DMS79 (cell line): Measurements from ENCODE around the gene SNN.

Experiments
- DNase-seq: peaks from one replicate; lab custom pipeline; 2025; lab: John Stamatoyannopoulos, UW

Gene SNN

GRCh38 chr16:11667221-11667823, 933 bp upstream of the SNN start:
- no peak for DNase-seq

DNA sequence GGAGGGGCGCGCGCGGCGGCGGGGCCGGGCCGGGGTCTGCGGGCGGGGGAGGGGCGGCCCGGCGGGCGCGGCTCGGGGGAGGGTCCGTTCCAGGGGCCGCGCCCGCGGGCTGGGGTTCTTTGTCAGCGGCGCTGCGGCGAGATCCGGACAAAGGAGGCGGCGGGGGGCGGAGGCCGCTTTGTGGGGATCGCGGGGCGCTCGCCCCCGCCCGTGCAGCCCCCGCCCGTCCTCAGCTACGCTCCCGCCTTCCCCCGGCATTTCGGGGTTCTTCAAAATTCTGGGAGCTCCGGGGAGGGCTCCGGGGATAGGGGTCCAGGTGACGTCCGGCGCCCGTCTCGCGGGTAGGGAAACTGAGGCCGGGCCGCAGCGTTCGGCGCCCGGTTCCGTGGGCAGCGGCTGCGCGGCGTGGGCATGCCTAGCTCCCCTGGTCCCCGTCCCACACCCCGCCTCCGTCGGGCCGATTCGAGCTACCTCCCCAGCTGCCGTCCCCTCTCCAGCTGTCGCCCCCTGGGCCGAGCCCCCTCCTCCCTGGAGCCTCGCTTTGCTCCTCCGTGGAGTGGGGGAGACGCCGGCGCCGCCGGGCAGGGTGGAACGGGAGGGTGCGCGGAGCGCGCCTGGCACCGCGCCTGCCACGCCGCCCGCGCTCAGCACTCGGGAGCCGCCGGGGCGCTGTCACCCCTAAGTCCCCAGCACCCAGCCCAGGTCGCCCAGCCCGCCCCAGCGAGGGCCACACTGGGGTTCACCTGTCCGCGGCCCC, 546 bp downstream of the SNN start:
- DNase-seq: no peak

DNA sequence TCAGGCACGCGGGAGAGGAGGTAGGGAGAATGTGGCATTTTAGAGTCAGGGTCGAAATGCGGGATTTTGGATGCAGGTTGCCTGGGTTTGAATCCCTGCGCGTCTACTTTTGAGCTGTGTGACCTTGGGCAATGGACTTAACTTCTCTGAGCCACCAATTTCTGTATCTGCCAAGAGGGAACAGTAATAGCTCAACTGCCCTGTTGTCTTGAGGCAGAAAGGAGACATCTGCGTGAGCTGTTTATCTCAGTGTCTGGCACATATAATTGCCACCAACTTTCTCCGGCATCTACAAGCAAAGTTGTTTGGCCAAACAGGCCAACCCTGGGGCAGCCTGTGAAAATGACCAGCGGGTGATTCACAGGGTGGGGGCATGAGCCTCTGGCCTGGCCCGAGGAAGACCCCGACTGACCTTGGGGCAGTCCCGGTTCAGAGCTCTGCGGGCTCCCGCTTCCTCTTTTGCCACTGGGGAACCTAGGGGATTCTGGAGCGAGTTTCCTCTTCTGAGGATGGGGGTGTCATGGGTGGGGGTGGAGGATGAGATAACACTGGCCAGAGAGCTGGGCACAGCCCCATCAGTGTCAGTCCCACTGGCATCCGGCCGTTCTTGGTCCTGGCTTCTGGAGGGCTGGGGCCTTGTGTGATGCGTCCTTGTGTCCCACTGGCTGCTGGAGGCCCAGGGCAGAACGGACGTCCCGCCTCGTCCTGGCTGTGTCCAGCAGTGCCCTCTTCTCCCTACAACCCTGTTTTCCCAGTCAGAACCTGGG, 1.3 kb downstream of the SNN start:
- DNase-seq: no peak

GRCh38 chr16:11670171-11671131, 2.2 kb downstream of the SNN start:
- no peak for DNase-seq

GRCh38 chr16:11671271-11671670, 3.0 kb downstream of the SNN start:
- DNase-seq: no peak

- DNase-seq: no peak
Observed at GRCh38 chr16:11671676-11672075, 3.4 kb downstream of the SNN start.

GRCh38 chr16:11672206-11673090, 4.2 kb downstream of the SNN start:
- no peak for DNase-seq

DNA sequence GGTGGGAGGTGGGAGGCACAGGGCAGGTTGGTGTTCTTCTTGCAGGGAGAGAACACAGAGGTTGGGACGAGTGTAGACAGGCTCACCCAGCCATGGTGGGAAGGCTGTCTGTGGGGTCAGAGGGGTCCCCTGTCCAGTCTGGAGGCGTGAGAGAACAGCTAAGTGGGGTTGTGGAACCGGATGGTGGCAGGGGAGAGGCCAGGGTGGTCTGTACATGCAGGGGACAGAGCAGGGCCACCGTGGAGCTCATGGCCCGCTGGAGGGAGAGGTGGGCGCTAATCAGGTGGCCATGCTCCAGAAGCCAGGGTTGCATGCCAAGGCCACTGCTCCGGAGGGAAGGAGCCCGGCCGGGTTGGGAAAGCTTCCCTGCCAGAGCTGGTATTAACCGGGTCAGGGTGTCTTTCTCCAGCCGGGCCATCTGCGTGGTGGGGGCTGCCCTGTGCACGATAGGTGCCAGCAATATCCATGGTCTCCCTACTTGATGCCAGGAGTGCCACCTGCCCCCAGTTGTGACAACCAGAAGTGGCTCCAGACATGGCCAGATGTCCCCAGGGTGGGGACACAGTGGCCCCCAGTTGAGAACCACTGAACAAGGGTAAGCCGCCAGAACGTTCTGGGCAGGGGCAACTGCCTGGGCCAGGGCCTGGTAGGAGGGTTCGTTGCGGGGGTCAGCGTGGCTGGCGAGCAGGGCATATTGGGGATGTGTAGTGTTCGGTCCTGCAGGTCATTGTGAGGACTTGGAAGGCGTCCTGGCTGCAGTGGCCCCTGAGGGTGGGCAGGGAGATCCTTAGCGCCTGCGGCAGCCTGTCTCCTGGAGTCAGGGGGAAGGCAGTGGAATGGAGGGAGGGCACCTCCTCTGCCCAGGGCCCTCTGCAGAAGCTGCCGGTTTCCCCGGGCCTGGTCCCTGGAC, 5.1 kb downstream of the SNN start:
- DNase-seq: no peak

DNA sequence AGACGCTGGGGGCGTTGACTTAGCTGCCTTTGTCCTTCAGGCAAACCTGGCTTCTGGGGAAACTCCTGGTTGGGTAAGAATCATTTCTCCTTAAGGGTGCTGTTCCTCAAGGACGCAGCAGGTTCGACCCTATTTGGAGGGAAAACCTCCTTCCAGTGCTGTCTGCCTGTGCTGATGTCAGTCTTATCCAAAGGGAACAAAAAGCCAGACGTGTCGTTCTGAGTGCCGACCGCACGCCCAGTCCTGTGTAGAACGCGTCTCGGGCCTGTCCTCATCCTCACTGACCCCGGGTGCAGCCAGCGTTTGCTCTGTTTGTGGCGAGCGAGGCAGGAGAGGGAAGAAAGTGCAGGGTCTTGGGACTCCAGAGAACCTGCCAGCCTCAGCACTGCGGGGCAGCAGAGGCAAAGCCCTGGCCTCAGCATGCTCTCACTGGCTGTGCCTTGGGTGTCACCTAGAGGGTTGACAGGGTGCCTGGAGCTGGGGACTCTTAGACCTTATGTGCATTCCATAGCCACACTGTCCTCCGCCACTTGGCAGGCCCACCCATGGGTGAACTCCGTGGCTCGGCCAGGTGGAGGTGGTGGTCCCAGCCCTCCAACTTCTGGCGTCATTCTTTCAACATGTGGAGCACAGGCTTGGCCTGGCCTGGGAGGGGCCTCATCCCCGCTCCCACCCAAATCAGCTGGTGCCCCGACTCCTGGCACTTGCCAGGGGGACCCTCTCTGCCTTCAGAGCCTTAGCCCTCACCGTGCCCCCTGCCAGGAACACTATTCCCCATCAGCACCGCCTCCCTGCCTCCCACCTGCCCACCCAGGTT, 6.0 kb downstream of the SNN start:
- DNase-seq: no peak

DNA sequence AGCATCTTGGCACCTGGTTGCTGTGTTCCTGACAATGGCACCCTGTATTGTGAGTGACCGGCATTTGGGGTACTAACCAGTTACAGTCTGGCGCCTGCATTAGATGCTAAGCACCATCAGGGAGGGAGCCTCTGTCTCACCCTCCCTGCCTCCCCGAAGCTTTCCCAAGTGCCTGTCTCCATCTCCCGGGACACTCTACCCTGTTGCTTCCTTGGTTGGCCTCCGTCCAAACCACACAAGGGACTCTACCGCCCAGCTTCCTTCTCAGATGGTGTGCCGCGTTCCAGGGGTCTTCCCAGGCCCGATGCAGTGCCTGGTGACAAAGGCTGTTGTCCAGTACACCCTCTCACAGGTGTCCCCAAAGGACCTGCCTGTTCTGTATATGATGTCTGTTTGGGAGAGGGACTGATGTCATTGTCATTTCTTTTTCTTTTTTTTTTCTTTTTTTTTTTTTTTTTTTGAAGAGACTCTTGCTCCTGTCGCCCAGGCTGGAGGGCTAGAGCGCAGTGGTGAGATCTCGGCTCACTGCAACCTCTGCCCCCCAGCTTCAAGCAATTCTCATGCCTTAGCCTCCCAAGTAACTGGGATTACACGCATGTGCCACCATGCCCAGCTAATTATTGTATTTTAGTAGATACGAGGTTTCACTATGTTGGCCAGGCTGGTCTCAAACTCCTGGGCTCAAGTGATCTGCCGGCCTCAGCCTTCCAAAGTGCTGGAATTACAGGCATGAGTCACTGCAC, 6.7 kb downstream of the SNN start:
- peak; percentile 55 for DNase-seq

DNA sequence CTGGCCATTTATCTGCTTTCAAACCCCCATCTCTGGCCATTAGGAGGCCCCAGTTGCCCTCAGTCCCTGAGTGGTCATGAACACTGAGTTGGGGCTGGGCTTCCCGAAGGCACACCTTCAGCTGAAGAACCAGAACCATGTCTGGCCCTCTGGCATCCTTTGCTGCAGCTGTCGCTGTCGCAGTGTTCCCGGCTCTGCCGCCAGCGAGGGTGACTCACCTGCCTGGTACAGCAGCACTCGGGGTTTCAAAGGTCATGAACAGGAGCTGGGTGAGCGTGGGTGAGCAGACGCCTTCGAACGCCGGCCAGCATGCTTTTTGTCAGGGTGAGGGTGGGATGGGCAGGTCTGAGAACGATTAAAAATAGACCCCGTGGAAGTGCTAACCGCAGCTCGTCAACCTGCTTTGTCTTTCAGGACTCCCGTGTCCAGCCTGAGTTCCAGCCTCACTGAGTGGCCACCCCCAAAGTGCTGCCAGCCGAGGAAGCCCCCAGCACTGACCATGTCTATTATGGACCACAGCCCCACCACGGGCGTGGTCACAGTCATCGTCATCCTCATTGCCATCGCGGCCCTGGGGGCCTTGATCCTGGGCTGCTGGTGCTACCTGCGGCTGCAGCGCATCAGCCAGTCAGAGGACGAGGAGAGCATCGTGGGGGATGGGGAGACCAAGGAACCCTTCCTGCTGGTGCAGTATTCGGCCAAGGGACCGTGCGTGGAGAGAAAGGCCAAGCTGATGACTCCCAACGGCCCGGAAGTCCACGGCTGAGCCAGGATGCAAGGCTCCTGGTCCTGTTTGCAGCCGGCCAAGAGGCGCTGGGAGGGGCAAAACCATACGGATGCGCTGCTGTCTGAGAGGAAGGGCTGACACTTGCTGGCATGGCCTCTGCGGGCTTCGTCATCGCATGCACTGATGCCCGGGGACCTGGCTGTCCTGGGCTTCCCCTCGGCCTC, 7.6 kb downstream of the SNN start:
- no peak for DNase-seq

DNA sequence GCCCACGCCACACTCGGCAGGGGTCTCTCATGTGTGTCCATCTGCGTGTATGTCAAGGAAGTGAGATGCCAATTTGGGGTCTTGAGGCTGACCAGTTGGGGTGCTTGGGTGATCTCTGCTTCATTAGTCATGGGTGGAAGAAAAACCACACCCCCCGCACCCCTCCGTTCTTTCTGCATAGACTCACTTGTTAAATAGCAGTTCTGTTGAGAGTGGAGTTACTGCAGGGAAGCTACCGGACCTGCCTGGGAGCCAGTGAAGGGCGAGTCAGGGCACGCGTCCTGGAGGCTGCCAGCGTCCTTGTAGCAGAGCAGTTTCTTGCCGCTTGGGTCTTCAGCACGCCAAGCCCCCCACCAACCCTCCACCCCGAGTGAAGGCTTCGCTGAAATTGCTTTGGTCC, 8.5 kb downstream of the SNN start:
- DNase-seq: no peak

- no peak for DNase-seq
Observed at GRCh38 chr16:11677451-11677951, 9.2 kb downstream of the SNN start.

DNA sequence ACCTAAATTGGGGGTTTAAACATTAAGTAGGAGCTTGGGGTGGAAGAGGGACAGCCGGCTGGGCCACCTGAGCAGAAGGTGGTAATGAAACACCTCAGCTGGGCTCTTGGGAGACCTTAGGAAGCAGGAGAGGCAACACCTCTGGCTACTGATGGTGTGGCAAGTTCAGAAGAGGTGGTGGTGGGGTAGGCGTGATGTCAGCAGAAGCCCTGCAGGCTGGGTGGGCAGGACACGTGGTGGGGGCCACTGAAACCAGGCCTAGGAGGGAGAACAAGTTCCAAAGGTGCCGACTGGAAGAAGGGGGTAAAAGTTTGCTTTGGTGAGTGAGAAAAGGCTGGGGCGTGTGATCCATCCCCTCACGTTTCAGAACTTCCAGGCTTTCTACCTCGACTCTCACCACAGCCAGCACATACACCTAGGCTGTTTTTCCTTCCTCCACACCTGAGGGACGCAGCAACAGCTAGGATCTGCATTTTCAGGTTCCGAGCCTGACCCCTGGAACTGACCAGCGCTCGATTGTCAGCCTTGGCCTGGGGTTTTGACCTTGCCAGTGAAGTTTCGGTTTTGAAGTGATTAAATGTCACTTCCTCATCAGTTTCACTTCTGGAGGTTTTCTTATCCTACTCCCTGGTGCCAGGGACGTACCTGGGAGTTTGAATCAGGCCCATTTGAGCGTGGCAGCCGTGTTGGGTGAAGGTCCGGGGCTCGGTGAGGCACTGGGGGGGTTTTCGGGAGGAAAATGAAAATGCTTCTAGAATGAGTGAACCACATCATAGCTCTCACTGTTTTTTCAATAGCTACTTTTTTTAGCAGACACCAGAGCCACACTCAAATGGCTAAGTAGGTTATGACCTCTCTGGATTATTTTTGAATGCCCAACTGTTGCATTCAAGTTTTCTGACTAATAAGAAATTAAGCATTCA, 10.0 kb downstream of the SNN start:
- DNase-seq: no peak

DNA sequence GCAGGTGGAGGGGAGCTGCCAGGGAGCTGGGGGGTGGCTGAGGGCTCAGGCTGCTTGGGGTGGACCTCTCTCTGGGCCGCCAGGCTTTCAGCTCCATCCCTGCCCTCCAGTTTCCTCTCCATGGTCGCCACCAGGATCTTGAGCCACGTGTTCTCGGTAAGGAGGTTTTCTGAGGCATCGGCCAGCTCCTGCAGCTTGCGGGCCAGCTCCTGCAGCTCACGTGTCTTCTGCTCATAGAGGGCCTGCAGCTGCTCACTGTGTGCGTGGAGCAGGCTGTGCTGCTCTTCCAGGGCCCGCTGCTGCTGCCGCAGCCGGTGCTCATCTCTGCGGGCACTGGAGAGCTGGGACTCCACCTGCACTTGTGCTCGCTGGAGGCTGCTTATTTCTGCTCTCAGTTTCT, 11.0 kb downstream of the SNN start:
- DNase-seq: no peak
